PC-3 (cell line): ENCODE results near the gene ARL4C.

Experiments used
- CTCF ChIP-seq: fragments of 300-600 bp; sonication (generic); conservative IDR thresholded peaks from 2 replicates; pipeline ENCODE4 v1.5.1; 2017; ENCODE audit warnings: antibody characterized with exemption, low read depth, mild to moderate bottlenecking, low read length
- EZH2 ChIP-seq: fragments of 300-600 bp; sonication (generic); IDR thresholded peaks from one replicate; pipeline ENCODE4 v1.6.1; 2017; ENCODE audit warnings: antibody characterized with exemption, mild to moderate bottlenecking, low read length; ENCODE audit not compliant: unreplicated experiment
- EZH2phosphoT487 ChIP-seq: fragments of 300-600 bp; sonication (generic); IDR thresholded peaks from 2 replicates; pipeline ENCODE4 v1.6.1; 2018; ENCODE audit warnings: mild to moderate bottlenecking, antibody characterized with exemption, low read length, borderline replicate concordance

- TF ChIP-seq CTCF (no peak), EZH2 (no peak), EZH2phosphoT487 (no peak)
Measured at GRCh38 chr2:234454433-234454832, 42.4 kb downstream of the ARL4C start.
